RWPE2 (cell line): ENCODE data around the gene HUNK.

ENCODE experiments used
- ATAC-seq: fragments of 200-7000 bp; cut with Tn5 transposase; 3 replicates; pipeline ENCODE4 v1.9.1; 2021; ENCODE audit warnings: low read depth
- DNase-seq: peaks from one replicate; pipeline ENCODE4 v3.0.0-alpha.2; 2020; ENCODE audit warnings: low spot score
- H3K27ac ChIP-seq: fragments of 450-650 bp; 2 replicates; pipeline ENCODE4 v1.5.1; 2017; ENCODE audit warnings: mild to moderate bottlenecking; ENCODE audit not compliant: poor library complexity, severe bottlenecking
- H3K27me3 ChIP-seq: fragments of 250-450 bp; sonication (Bioruptor Pico); 2 replicates; pipeline ENCODE4 v1.5.1; 2021; ENCODE audit warnings: mild to moderate bottlenecking, moderate library complexity; ENCODE audit not compliant: insufficient read depth, poor library complexity, severe bottlenecking
- H3K36me3 ChIP-seq: fragments of 250-450 bp; sonication (Bioruptor Pico); 2 replicates; pipeline ENCODE4 v1.5.1; 2020; ENCODE audit warnings: low read depth, mild to moderate bottlenecking, moderate library complexity
- H3K4me1 ChIP-seq: fragments of 250-450 bp; sonication (Bioruptor Pico); 2 replicates; pipeline ENCODE4 v1.5.1; 2021; ENCODE audit warnings: mild to moderate bottlenecking, moderate library complexity; ENCODE audit not compliant: insufficient read depth, poor library complexity, severe bottlenecking
- H3K4me3 ChIP-seq: fragments of 250-450 bp; sonication (Bioruptor Pico); 2 replicates; pipeline ENCODE4 v1.5.1; 2021; ENCODE audit warnings: mild to moderate bottlenecking, moderate library complexity; ENCODE audit not compliant: severe bottlenecking
- H3K9me3 ChIP-seq: fragments of 250-450 bp; sonication (Bioruptor Pico); 2 replicates; pipeline ENCODE4 v1.5.1; 2021; ENCODE audit warnings: mild to moderate bottlenecking, moderate library complexity; ENCODE audit not compliant: severe bottlenecking
- TF ChIP-seq, protein P1 (sequence below): fragments of 450-650 bp; IDR thresholded peaks from one replicate; pipeline ENCODE4 v1.5.1; 2017; ENCODE audit warnings: mild to moderate bottlenecking, moderate library complexity; ENCODE audit not compliant: poor library complexity, severe bottlenecking

The HUNK gene

GRCh38 chr21:32021319-32021994 is 148.6 kb downstream of the HUNK start:
- ATAC-seq (no peak), DNase-seq (no peak)
- H3K27ac ChIP-seq, result no peak overlapping the region

DNA sequence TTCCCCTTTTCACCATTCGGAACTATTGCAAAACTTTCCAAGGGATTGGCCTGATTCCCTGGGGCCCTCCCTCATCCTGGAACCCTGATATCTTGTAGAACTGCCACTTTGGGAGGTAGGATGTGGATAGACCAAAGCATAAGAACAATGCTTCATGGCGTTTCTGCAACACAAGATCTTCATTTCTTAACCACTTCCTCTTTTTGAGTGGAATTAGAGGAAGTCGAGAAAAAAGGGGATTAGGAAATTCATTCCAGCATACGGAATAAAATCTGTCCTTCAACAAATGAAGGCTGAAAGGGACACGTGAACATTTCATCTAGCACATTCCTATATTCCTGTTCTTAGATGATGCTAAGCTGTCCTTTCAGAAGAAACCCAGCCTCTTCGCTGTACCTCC is 149.3 kb downstream of the HUNK start:
- DNase-seq (no peak), ATAC-seq (no peak)
- Histone ChIP-seq H3K27me3 (peaks cover 13% of the 10 kb centered on the region), H3K4me1 (no peaks in the 10 kb centered on the region), H3K36me3 (no peaks in the 10 kb centered on the region), H3K9me3 (no peaks in the 10 kb centered on the region), H3K4me3 (no peak overlapping the region), H3K27ac (no peak overlapping the region)
- TF ChIP-seq, protein P1, sequence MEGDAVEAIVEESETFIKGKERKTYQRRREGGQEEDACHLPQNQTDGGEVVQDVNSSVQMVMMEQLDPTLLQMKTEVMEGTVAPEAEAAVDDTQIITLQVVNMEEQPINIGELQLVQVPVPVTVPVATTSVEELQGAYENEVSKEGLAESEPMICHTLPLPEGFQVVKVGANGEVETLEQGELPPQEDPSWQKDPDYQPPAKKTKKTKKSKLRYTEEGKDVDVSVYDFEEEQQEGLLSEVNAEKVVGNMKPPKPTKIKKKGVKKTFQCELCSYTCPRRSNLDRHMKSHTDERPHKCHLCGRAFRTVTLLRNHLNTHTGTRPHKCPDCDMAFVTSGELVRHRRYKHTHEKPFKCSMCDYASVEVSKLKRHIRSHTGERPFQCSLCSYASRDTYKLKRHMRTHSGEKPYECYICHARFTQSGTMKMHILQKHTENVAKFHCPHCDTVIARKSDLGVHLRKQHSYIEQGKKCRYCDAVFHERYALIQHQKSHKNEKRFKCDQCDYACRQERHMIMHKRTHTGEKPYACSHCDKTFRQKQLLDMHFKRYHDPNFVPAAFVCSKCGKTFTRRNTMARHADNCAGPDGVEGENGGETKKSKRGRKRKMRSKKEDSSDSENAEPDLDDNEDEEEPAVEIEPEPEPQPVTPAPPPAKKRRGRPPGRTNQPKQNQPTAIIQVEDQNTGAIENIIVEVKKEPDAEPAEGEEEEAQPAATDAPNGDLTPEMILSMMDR, result no peak

More at GRCh38 chr21:32021319-32021994, 148.6 kb downstream of the HUNK start:
- Histone ChIP-seq H3K4me1 (no peaks in the 10 kb centered on the region), H3K27me3 (peaks cover 13% of the 10 kb centered on the region), H3K36me3 (no peaks in the 10 kb centered on the region), H3K9me3 (no peaks in the 10 kb centered on the region), H3K4me3 (no peak overlapping the region)
- TF ChIP-seq, protein P1, result no peak

- no peak for ATAC-seq
- H3K4me1 ChIP-seq, result no peaks in the 10 kb centered on the region
Observed at GRCh38 chr21:32030146-32030652, 157.4 kb downstream of the HUNK start.

GRCh38 chr21:32034850-32035249 is 162.0 kb downstream of the HUNK start:
- TF ChIP-seq, protein P1, result no peak
- H3K36me3 ChIP-seq, result no peaks in the 10 kb centered on the region
- no peaks in the 10 kb centered on the region for H3K9me3 ChIP-seq
- no peaks in the 10 kb centered on the region for H3K27me3 ChIP-seq
- no peak overlapping the region for H3K4me3 ChIP-seq
- ATAC-seq, result no peak
- H3K27ac ChIP-seq, result no peak overlapping the region
- no peak for DNase-seq
- no peaks in the 10 kb centered on the region for H3K4me1 ChIP-seq

More at GRCh38 chr21:32030146-32030652, 157.4 kb downstream of the HUNK start:
- H3K4me3 ChIP-seq, result no peak overlapping the region
- H3K9me3 ChIP-seq, result no peaks in the 10 kb centered on the region
- H3K27ac ChIP-seq, result no peak overlapping the region
- H3K36me3 ChIP-seq, result no peaks in the 10 kb centered on the region
- DNase-seq, result no peak
- H3K27me3 ChIP-seq, result no peaks in the 10 kb centered on the region
- TF ChIP-seq, protein P1, result no peak

DNA sequence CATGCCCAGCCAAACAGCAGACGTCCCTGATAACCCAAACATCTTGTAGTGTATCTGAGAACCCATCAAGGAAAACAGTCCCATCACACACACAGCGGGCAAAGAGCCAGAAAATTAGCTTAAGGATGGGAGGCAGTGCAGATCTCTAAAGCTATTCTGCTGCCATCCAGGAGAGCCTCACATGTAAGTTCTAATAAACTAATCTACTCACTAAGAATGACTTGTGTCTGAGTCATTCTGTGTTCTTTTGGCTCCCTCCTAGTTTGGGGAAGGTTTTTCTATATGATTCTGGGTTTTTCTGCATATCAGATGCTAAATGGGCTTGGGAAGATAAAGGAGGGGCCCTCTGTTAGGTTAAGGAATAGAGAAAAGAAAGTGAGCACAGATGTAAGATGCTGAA is 162.8 kb downstream of the HUNK start:
- H3K36me3 ChIP-seq, result no peaks in the 10 kb centered on the region
- H3K27me3 ChIP-seq, result no peaks in the 10 kb centered on the region
- no peak for DNase-seq
- H3K4me1 ChIP-seq, result no peaks in the 10 kb centered on the region
- no peak for ATAC-seq
- H3K4me3 ChIP-seq, result no peak overlapping the region
- TF ChIP-seq, protein P1, result no peak
- H3K9me3 ChIP-seq, result no peaks in the 10 kb centered on the region
- no peak overlapping the region for H3K27ac ChIP-seq
